ENCODE results near the gene BGN.

BGN gene

DNA sequence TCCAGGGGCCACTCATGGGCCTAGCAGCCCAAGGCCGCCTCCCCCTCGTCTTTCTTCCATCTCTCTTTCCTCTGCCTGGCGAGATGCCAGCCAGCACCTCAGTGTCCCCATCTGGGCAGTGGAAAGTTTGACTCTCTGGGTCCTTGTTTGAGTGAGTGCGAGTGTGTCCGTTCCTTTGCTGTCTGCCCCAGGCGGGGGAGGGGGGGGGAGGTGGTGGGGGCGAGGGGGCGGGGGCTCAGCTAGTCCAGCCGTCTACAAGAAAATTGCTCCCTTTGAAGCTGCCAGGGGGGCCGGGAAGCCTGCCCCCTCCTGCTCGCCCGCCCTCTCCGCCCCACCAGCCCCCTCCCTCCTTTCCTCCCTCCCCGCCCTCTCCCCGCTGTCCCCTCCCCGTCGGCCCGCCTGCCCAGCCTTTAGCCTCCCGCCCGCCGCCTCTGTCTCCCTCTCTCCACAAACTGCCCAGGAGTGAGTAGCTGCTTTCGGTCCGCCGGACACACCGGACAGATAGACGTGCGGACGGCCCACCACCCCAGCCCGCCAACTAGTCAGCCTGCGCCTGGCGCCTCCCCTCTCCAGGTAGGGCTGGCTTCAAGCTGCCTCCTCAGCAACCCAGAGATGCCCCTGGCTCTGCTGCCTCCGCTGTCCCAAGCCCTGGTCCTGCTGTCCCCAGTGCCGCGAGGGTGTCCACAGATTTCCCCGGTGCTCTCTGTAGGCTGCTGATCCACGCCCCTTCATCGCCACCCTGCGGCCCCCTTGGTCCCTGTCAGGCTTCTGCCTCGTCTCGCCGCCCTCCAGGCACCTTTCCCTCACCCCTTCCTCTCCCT lies at the start of gene BGN:
Gene BGN (plus strand): TSS at position 440 of the 821 bp plus-strand sequence. CDS start 9,652 bp downstream, outside the sequence.
- no peak for DNase-seq (ENCODE audit: low read depth, low spot score)
- ChIA-PET POLR2A (interaction anchor here (0.8 to 1.6 kb wide), 3 partner anchors 16 to 25 kb away, joined by 3 to 15 read pairs (median 4); partner anchors contain the start of gene HAUS7), CTCF (interaction anchor here (0.9 to 8.1 kb wide), 8 partner anchors 12 to 553 kb away, joined by 3 to 90 read pairs (median 6); partner anchors contain the start of gene HAUS7)
- TF ChIP-seq, protein P1, sequence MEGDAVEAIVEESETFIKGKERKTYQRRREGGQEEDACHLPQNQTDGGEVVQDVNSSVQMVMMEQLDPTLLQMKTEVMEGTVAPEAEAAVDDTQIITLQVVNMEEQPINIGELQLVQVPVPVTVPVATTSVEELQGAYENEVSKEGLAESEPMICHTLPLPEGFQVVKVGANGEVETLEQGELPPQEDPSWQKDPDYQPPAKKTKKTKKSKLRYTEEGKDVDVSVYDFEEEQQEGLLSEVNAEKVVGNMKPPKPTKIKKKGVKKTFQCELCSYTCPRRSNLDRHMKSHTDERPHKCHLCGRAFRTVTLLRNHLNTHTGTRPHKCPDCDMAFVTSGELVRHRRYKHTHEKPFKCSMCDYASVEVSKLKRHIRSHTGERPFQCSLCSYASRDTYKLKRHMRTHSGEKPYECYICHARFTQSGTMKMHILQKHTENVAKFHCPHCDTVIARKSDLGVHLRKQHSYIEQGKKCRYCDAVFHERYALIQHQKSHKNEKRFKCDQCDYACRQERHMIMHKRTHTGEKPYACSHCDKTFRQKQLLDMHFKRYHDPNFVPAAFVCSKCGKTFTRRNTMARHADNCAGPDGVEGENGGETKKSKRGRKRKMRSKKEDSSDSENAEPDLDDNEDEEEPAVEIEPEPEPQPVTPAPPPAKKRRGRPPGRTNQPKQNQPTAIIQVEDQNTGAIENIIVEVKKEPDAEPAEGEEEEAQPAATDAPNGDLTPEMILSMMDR (IDR thresholded peaks at IDR 0.05; ENCODE audit: insufficient read depth, low read length, missing control alignments): peak; percentile 59
- peak within 1 kb of the TSS; percentile 72 for H3K4me3 ChIP-seq (ENCODE audit: low read depth, low read length)

DNA sequence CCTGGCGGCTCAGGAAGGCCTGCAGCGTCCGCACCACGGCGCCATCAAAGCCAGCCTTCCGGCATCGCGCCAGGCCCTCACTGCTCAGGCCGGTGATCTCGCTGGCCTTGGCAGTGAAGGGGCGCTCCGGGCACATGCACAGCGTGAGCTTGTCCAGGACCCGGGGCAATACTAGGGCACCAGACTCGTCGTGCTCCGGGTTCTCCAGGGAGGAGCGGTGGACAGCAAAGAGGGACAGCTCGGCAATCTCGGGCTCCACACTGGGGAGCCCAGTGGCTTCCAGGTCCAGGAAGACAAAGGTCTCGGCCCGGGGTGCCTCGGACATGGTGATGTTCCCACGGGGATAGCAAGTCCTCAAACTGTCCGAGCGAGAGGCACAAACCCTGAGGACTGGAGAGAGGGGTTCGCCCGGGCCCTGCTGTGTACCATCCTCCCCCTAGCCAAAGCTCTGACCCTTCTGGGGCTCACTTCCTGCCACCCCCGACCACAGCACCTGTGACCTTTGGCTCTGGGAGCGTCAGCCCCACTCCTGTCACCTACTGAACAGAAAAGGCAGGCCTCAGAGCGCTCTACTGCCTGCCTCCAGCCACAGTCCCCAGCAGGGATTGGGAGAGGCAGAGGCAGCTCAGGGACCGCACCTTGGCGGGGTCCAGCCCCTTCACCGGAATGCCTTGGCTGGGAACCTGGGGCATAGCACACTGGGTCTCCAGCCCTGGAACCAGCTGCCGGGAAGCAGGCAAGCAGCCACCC lies 49.5 kb upstream of the BGN start:
- no peak for DNase-seq (ENCODE audit: low read depth, low spot score)
- ChIA-PET POLR2A (no interaction called here), CTCF (no interaction called here)
- TF ChIP-seq, protein P1 (IDR thresholded peaks at IDR 0.05; ENCODE audit: insufficient read depth, low read length, missing control alignments): no peak
- no peak overlapping the region for H3K4me3 ChIP-seq (ENCODE audit: low read depth, low read length)

DNA sequence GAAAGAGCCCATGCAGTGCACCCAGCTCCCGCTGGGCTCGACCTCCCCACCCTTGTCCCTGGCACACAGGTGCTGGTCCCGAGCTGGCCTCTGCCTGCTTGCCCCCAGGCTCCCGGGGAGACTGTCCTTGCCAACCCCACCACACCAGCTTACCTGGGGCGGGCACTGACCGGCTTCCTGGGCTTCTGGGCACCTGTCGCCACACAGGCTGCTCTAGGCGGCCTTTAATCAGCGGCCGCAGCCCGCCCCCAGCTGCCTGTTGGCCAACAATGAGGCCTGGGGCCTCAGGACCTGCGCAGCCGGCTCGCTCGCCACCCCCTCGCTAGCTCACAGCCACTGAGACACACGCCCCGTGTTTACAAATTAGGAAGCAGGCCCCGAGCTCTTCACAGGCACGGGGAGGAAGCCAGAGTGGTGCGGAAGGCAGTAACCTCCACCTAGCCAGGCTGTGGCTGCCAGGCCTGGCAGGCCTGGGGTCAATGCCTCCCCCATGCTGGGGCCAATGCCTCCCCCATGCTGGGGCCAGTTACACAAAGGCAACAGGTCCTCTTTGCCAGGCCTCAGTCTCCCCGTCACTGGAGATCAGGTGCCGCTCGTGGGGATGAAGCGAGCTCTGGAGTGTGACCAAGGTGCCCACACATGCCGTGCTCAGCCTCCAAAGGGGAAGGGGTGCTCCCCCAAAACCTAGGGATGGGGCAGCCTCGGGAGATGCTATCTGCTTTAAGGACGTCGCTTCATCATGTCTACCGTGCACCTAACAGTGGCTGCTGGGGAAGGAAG lies 48.7 kb upstream of the BGN start, which contains the start of gene TREX2:
Gene TREX2 (minus strand): TSS at position 201 of the 780 bp plus-strand sequence. CDS start 626 bp downstream, outside the sequence.
- ChIA-PET POLR2A (no interaction called here), CTCF (no interaction called here)
- DNase-seq (ENCODE audit: low read depth, low spot score): no peak
- H3K4me3 ChIP-seq (ENCODE audit: low read depth, low read length): no peak within 1 kb of the TSS
- TF ChIP-seq, protein P1 (IDR thresholded peaks at IDR 0.05; ENCODE audit: insufficient read depth, low read length, missing control alignments): no peak

DNA sequence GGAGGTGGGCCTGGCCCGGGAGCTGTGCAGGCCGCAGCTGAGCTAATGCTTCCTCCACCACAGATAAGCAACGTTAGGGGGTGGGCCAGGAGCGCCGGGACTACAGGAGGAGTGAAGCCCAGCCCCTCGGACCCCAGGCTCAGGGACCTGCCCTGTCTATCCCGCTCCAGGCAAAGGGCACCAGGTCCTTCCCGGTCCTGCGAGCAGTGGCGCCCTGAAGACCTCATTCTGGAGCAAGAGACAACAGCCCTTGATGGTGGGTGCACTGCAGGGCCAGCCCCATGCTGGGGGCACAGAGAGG lies 48.2 kb upstream of the BGN start:
- no peak for DNase-seq (ENCODE audit: low read depth, low spot score)
- TF ChIP-seq, protein P1 (IDR thresholded peaks at IDR 0.05; ENCODE audit: insufficient read depth, low read length, missing control alignments): no peak
- no peak overlapping the region for H3K4me3 ChIP-seq (ENCODE audit: low read depth, low read length)
- CTCF ChIA-PET: no interaction called here
- POLR2A ChIA-PET: no interaction called here

DNA sequence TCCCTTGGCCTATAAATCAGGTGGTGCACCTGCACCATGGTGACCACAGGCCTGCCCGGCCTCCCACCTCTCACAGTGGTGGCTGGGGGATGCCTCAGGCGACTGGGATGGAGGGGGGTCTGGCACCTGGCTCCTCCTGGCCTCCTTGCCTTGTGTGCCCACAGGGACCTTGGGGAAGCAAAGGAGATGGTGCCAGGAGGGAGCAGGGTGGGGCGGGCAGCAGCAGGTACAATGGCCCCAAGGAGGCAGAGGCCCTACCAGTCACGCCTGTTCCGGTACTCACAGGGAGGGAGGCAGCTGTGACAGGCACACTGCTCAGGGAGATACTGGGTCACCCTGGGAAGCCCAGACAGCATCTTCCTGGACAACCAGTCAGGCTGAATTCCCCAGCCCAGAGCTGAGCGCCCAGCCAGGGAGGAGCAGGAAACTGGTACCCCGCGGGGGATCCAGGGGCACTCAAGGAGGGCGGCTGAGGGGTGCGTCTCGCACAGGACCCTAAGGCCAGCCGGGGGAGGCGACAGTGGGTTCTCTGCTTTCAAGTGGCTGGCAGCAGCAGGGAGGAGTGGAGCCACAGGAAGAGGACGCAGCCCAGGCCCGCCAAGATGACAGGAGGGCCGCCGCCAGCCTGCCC lies 47.7 kb upstream of the BGN start:
- CTCF ChIA-PET: no interaction called here

More for the DNA sequence above, 47.7 kb upstream of the BGN start:
- POLR2A ChIA-PET: no interaction called here
- no peak overlapping the region for H3K4me3 ChIP-seq (ENCODE audit: low read depth, low read length)
- no peak for DNase-seq (ENCODE audit: low read depth, low spot score)
- TF ChIP-seq, protein P1 (IDR thresholded peaks at IDR 0.05; ENCODE audit: insufficient read depth, low read length, missing control alignments): no peak

Data from AG04449 (cell line).